ENCODE data around the gene UBTD1. TPM values are rescaled to one million over a fixed set of nuclear protein-coding genes. Genes with fewer than 3 reads are reported as not detected.

Gene UBTD1
- total RNA-seq, 2 donors from 2014 or later = 10.0 to 93.8 TPM

DNA sequence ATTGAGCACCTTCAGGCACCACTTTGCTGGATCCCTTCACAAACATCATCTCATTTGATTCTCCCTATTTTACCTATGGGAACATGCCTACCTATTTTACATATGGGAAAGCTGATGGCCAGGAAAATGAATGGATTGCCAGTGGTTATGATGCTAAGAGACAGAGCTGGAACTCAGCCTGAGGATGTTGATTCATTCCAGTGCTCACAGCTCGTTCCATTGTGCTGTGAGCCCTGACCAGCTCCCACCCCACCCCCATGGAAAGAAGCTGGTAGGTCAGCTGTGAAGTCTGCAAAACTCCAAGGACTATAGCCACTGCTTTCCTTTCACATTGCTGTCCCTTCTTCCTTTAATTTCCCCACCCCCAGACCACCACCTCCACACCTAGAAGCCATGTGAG, 9.6 kb downstream of the UBTD1 start:
- H3K9me3 ChIP-seq = no peaks in the 10 kb centered on the region
- intact Hi-C loops (cut with DNase I) = no loop called here
- H3K36me3 ChIP-seq = no peaks in the 10 kb centered on the region
- TF ChIP-seq, protein P1, sequence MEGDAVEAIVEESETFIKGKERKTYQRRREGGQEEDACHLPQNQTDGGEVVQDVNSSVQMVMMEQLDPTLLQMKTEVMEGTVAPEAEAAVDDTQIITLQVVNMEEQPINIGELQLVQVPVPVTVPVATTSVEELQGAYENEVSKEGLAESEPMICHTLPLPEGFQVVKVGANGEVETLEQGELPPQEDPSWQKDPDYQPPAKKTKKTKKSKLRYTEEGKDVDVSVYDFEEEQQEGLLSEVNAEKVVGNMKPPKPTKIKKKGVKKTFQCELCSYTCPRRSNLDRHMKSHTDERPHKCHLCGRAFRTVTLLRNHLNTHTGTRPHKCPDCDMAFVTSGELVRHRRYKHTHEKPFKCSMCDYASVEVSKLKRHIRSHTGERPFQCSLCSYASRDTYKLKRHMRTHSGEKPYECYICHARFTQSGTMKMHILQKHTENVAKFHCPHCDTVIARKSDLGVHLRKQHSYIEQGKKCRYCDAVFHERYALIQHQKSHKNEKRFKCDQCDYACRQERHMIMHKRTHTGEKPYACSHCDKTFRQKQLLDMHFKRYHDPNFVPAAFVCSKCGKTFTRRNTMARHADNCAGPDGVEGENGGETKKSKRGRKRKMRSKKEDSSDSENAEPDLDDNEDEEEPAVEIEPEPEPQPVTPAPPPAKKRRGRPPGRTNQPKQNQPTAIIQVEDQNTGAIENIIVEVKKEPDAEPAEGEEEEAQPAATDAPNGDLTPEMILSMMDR (IDR thresholded peaks at IDR 0.05) = no peak
- TF ChIP-seq POLR2AphosphoS5 (IDR thresholded peaks at IDR 0.05) (no peak), POLR2A (IDR thresholded peaks at IDR 0.05) (no peak)
- H3K27ac ChIP-seq = no peak overlapping the region
- H3K27me3 ChIP-seq (replicated peaks; ENCODE audit: insufficient read depth) = no peaks in the 10 kb centered on the region
- DNase-seq (ENCODE audit: low spot score) = no peak
- H3K4me1 ChIP-seq (replicated peaks) = no peaks in the 10 kb centered on the region
- 44% methylated on average over 1 of the region's 1 CpG for WGBS
- H3K4me3 ChIP-seq = no peak overlapping the region

DNA sequence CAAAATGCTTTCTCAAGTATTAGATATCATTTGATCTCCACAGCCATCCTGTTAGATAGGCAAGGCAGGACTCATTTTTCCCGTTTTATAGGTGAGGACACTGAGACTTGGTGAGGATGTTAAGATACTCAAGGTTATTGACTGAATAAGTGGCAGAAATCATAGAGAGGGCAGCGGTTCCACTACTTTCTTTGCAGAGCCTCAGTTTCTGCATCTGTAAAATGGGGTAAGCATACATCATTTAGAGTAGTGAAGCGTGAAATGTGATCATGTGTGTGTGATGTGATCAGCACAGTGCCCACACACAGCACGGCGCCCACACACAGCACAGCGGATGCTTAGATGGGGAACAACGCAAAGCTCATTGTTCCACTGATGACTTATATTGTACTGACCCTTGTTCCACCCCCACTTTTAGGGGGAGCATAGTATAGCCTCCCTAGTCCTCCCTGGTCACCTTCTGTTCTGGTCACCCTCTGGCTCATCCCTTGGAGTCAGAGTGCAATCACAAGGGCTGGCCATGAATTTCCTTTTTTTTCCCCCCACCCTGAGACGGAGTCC, 10.5 kb downstream of the UBTD1 start:
- no peak for DNase-seq (ENCODE audit: low spot score)
- WGBS = 95% methylated on average over 8 of the region's 8 CpGs
- no peaks in the 10 kb centered on the region for H3K27me3 ChIP-seq (replicated peaks; ENCODE audit: insufficient read depth)
- H3K4me3 ChIP-seq = no peak overlapping the region
- no peaks in the 10 kb centered on the region for H3K36me3 ChIP-seq
- TF ChIP-seq, protein P1 (IDR thresholded peaks at IDR 0.05) = no peak
- TF ChIP-seq POLR2AphosphoS5 (IDR thresholded peaks at IDR 0.05) = no peak
- TF ChIP-seq POLR2A (IDR thresholded peaks at IDR 0.05) = no peak
- intact Hi-C loops (cut with DNase I) = no loop called here
- no peak overlapping the region for H3K27ac ChIP-seq
- no peaks in the 10 kb centered on the region for H3K4me1 ChIP-seq (replicated peaks)
- no peaks in the 10 kb centered on the region for H3K9me3 ChIP-seq

DNA sequence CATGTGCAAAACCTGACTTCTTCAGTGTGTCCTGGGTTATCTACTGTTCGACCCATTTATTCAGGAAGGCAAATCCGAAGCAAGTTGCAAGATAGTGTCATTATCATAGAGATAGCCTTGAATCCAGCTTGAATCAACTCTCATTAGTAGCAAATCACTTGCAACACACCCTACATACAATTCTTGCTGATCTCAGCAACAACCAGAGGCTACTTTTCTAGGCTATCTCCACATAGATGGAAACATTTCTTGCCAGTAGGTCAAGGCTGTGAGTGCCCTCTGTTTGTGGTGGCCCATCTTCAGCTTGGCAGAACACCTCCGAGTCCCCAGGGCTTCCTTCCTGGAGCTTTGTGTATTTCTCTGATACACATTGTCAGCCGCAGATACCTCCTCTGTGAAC, 12.0 kb downstream of the UBTD1 start:
- Histone ChIP-seq H3K36me3 (no peaks in the 10 kb centered on the region), H3K27ac (no peak overlapping the region), H3K27me3 (replicated peaks; ENCODE audit: insufficient read depth) (no peaks in the 10 kb centered on the region), H3K9me3 (no peaks in the 10 kb centered on the region), H3K4me3 (no peak overlapping the region), H3K4me1 (replicated peaks) (no peaks in the 10 kb centered on the region)
- DNase-seq (ENCODE audit: low spot score) = no peak
- TF ChIP-seq POLR2A (IDR thresholded peaks at IDR 0.05) (no peak), POLR2AphosphoS5 (IDR thresholded peaks at IDR 0.05) (no peak)
- TF ChIP-seq, protein P1 (IDR thresholded peaks at IDR 0.05) = no peak
- intact Hi-C loops (cut with DNase I) = no loop called here
- WGBS = 96% methylated on average over 4 of the region's 4 CpGs

DNA sequence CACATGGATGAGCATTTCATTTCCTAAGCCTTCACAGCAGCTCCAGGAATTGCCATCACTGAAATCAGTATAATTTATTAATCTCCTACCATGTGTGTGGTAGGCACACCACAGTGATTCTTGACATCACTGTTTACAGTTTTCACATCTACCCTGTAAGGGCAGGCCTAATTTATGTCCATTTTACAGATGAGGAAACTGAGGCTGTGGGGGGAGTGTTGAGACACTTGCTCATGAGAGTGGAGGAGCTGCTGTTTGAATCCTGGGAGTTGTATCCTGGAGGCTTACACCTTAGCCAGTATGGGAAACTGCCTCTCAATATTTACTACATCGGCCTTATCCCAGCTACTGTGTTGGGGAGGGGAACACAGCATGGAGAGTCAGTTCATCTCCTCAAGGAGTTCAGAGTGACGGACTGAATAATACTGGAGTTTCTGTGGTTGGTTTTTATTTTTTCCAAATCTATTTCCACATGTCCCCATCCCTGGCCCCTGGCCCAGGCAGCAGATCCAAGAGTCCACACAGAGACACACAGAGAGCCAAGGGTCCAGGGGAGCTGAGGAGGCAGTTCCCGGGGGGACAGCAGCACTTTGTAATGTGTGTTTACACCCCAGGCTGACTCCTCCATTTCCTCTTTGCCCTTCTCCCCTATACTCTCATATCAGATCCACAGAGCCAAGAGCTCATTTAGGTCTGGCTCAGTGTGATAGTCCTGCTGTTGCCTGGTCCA, 13.2 kb downstream of the UBTD1 start:
- Histone ChIP-seq H3K9me3 (no peaks in the 10 kb centered on the region), H3K27me3 (replicated peaks; ENCODE audit: insufficient read depth) (no peaks in the 10 kb centered on the region), H3K36me3 (no peaks in the 10 kb centered on the region), H3K4me3 (no peak overlapping the region), H3K4me1 (replicated peaks) (no peaks in the 10 kb centered on the region), H3K27ac (no peak overlapping the region)
- TF ChIP-seq, protein P1 (IDR thresholded peaks at IDR 0.05) = no peak
- TF ChIP-seq POLR2A (IDR thresholded peaks at IDR 0.05) (no peak), POLR2AphosphoS5 (IDR thresholded peaks at IDR 0.05) (no peak)
- DNase-seq (ENCODE audit: low spot score) = no peak
- WGBS = 63% methylated on average over 3 of the region's 3 CpGs
- intact Hi-C loops (cut with DNase I) = no loop called here

DNA sequence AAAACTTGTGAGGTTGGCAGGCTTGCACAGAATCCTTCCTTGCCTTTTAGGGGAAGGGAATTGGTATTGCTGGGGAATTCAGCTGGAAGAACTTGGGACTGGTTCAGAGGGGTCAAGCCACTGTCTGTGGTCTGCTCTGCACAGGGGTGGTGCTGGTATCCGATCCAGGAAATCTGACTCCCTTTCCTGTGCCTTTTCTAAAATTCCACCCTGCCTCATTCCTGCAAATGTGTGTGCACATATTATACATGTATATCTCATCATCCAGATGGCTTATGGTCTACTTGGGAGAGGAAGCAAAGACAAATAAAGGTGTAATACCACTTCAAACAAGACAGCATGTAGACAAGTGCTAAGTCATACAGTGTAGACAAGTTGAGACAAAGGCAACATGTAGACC, 14.3 kb downstream of the UBTD1 start:
- H3K27ac ChIP-seq = no peak overlapping the region
- no peaks in the 10 kb centered on the region for H3K4me1 ChIP-seq (replicated peaks)
- H3K4me3 ChIP-seq = no peak overlapping the region
- intact Hi-C loops (cut with DNase I) = no loop called here
- no peaks in the 10 kb centered on the region for H3K36me3 ChIP-seq
- whole genome bisulfite sequencing = 47% methylated on average over 1 of the region's 1 CpG
- no peak for DNase-seq (ENCODE audit: low spot score)
- H3K27me3 ChIP-seq (replicated peaks; ENCODE audit: insufficient read depth) = no peaks in the 10 kb centered on the region
- H3K9me3 ChIP-seq = no peaks in the 10 kb centered on the region
- TF ChIP-seq POLR2A (IDR thresholded peaks at IDR 0.05) (no peak), POLR2AphosphoS5 (IDR thresholded peaks at IDR 0.05) (no peak)
- TF ChIP-seq, protein P1 (IDR thresholded peaks at IDR 0.05) = no peak
